Measurements from ENCODE around the gene TMEM117. TPM values are rescaled to one million over a fixed set of nuclear protein-coding genes. Genes with fewer than 3 reads are reported as not detected.
"Not testable (repeated sequence)": the region's sequence is repeated elsewhere in the genome, so short reads cannot be mapped to it uniquely, and the experiment has no call there.

The TMEM117 gene
- total RNA-seq, 2 experiments from 2014 or later = 0.95 to 7.1 TPM

DNA sequence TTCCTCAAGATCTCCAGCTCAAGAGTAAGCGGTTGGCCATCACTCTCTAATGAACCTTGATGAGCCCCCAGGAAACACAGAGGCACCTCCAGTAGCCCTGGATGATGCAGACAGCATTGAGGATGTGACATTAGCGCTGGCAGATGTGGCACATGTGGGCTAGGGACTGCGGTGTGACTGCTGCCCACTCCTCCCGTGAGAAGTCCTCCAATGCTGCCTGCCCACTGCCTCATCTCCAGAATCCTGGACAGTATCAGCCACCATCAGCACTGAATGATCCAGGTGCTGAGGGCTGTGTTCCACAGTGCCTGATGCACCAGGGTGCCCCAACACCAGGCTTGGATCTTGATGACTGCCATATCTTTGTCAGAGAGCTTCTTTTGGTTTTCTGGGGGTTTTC is 412.6 kb downstream of the TMEM117 start:
- CTCF ChIA-PET (ENCODE audit: unreplicated experiment) = no interaction called here
- Histone ChIP-seq H3K4me2 (ENCODE audit: low read length) (no peak overlapping the region), H2AFZ (ENCODE audit: low read length) (no peak overlapping the region), H3K4me1 (ENCODE audit: insufficient read depth, low read length, poor library complexity, severe bottlenecking) (no peaks in the 10 kb centered on the region), H3K36me3 (ENCODE audit: insufficient read depth, low read length) (no peaks in the 10 kb centered on the region), H3K9me3 (ENCODE audit: low read length) (no peaks in the 10 kb centered on the region), H3K27ac (ENCODE audit: low read depth, low read length, poor library complexity, severe bottlenecking) (no peak overlapping the region), H4K20me1 (ENCODE audit: insufficient read depth, low read length) (no peaks in the 10 kb centered on the region), H3K9me2 (ENCODE audit: insufficient read depth, low read length) (no peaks in the 10 kb centered on the region), H3K79me2 (ENCODE audit: insufficient read depth, low read depth, low read length) (no peaks in the 10 kb centered on the region), H3K4me3 (ENCODE audit: low read depth, low read length, poor library complexity, severe bottlenecking) (no peak overlapping the region)
- TF ChIP-seq EZH2phosphoT487 (IDR thresholded peaks at IDR 0.05; ENCODE audit: borderline replicate concordance, low read depth, low read length) = no peak
- TF ChIP-seq, protein P1, sequence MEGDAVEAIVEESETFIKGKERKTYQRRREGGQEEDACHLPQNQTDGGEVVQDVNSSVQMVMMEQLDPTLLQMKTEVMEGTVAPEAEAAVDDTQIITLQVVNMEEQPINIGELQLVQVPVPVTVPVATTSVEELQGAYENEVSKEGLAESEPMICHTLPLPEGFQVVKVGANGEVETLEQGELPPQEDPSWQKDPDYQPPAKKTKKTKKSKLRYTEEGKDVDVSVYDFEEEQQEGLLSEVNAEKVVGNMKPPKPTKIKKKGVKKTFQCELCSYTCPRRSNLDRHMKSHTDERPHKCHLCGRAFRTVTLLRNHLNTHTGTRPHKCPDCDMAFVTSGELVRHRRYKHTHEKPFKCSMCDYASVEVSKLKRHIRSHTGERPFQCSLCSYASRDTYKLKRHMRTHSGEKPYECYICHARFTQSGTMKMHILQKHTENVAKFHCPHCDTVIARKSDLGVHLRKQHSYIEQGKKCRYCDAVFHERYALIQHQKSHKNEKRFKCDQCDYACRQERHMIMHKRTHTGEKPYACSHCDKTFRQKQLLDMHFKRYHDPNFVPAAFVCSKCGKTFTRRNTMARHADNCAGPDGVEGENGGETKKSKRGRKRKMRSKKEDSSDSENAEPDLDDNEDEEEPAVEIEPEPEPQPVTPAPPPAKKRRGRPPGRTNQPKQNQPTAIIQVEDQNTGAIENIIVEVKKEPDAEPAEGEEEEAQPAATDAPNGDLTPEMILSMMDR (conservative IDR thresholded peaks at IDR 0.05; ENCODE audit: low read length) = no peak
- no peak for DNase-seq (ENCODE audit: low spot score)
- POLR2A ChIA-PET = no interaction called here
- intact Hi-C loops (cut with micrococcal nuclease; ENCODE audit: unreplicated experiment) = no loop called here
- no TSS peak for BruUV-seq (replicated peaks)

DNA sequence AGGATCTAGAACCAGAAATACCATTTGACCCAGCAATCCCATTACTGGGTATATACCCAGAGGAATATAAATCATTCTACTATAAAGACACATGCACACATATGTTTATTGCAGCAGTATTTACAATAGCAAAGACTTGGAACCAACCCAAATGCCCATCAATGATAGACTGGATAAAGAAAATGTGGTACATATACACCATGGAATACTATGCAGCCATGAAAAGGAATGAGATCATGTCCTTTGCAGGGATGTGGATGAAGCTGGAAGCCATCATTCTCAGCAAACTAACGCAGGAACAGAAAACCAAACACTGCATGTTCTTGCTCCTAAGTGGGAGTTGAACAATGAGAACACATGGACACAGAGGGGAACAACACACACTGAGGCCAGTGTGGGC is 414.6 kb downstream of the TMEM117 start:
- BruUV-seq (replicated peaks) = not testable (repeated sequence)

DNA sequence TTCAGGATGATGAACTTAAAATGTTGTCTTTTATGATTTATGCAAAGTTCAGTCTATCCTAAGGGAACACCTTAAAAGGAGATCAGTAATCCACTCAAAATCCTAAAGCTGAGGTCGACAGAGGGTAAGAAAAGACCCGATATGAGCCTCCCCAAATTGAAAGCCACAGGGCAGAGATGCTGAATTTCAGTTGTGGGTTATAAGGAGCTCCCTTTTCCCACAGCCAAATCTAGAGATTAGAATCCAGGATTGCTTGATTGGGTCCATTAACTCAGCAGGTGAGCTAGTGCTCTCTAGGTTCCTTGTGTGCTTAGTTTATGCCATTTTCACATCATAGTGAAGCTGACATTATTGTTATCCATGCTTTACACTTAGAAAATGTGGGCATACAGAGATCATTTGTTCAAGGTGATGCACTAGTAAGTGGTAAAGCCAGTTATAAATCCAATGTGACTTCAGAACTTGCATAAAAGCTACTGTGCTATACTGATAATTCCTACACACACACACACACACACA is 417.5 kb downstream of the TMEM117 start:
- H4K20me1 ChIP-seq (ENCODE audit: insufficient read depth, low read length) = no peaks in the 10 kb centered on the region
- no peak overlapping the region for H2AFZ ChIP-seq (ENCODE audit: low read length)
- no peak for DNase-seq (ENCODE audit: low spot score)
- H3K4me2 ChIP-seq (ENCODE audit: low read length) = no peak overlapping the region
- ChIA-PET CTCF (ENCODE audit: unreplicated experiment) (no interaction called here), POLR2A (interaction anchor here (0.6 kb wide), 2 partner anchors 117 to 271 kb away, joined by 3 read pairs; no protein-coding TSS in a partner anchor)
- H3K36me3 ChIP-seq (ENCODE audit: insufficient read depth, low read length) = no peaks in the 10 kb centered on the region
- no peaks in the 10 kb centered on the region for H3K9me3 ChIP-seq (ENCODE audit: low read length)
- H3K9me2 ChIP-seq (ENCODE audit: insufficient read depth, low read length) = no peaks in the 10 kb centered on the region
- H3K4me1 ChIP-seq (ENCODE audit: insufficient read depth, low read length, poor library complexity, severe bottlenecking) = no peaks in the 10 kb centered on the region
- intact Hi-C loops (cut with micrococcal nuclease; ENCODE audit: unreplicated experiment) = no loop called here
- H3K79me2 ChIP-seq (ENCODE audit: insufficient read depth, low read depth, low read length) = no peaks in the 10 kb centered on the region
- BruUV-seq (replicated peaks) = no TSS peak
- no peak overlapping the region for H3K27ac ChIP-seq (ENCODE audit: low read depth, low read length, poor library complexity, severe bottlenecking)
- H3K4me3 ChIP-seq (ENCODE audit: low read depth, low read length, poor library complexity, severe bottlenecking) = no peak overlapping the region
- TF ChIP-seq EZH2phosphoT487 (IDR thresholded peaks at IDR 0.05; ENCODE audit: borderline replicate concordance, low read depth, low read length) = no peak
- TF ChIP-seq, protein P1 (conservative IDR thresholded peaks at IDR 0.05; ENCODE audit: low read length) = no peak

More for the DNA sequence above, 414.6 kb downstream of the TMEM117 start:
- H3K27ac ChIP-seq (ENCODE audit: low read depth, low read length, poor library complexity, severe bottlenecking); H3K4me2 ChIP-seq (ENCODE audit: low read length); H4K20me1 ChIP-seq (ENCODE audit: insufficient read depth, low read length); H3K4me1 ChIP-seq (ENCODE audit: insufficient read depth, low read length, poor library complexity, severe bottlenecking); H3K4me3 ChIP-seq (ENCODE audit: low read depth, low read length, poor library complexity, severe bottlenecking); H3K79me2 ChIP-seq (ENCODE audit: insufficient read depth, low read depth, low read length); POLR2A ChIA-PET; H3K36me3 ChIP-seq (ENCODE audit: insufficient read depth, low read length); H3K9me2 ChIP-seq (ENCODE audit: insufficient read depth, low read length); H2AFZ ChIP-seq (ENCODE audit: low read length); H3K9me3 ChIP-seq (ENCODE audit: low read length); DNase-seq (ENCODE audit: low spot score); CTCF ChIA-PET (ENCODE audit: unreplicated experiment); intact Hi-C loops (cut with micrococcal nuclease; ENCODE audit: unreplicated experiment): not testable (repeated sequence)

All from OCI-LY7 (cell line).